Measurements from ENCODE around the gene SLC5A5.

The SLC5A5 gene

DNA sequence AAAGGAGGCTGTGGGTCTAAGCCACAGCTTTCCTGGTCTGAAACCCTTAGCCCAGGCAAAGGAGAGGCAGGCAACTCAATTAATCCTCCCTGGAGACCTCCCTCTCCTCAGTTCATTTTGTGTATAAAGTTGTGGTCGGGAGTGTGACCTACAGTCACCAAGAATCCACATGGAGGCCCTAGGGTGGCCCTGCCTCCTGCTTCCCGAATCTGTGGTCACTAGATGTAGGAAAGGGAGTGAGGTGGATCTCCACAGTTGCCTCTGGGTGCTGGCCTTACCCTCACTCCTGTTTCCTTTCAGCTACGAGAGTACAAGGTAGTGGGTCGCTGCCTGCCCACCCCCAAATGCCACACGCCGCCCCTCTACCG lies 10.8 kb upstream of the SLC5A5 start:
- H3K27me3 ChIP-seq (ENCODE audit: insufficient read depth, insufficient read length): no peaks in the 10 kb centered on the region
- peak overlapping the region; percentile 100 for H3K4me3 ChIP-seq (ENCODE audit: insufficient read length, low read depth)
- H3K9me3 ChIP-seq (ENCODE audit: insufficient read depth, low read length): no peaks in the 10 kb centered on the region
- peaks cover 51% of the 10 kb centered on the region for H3K36me3 ChIP-seq (ENCODE audit: insufficient read depth, insufficient read length, low read length)
- H3K4me1 ChIP-seq (ENCODE audit: insufficient read depth, insufficient read length): peaks cover 19% of the 10 kb centered on the region
- no peak for DNase-seq (ENCODE audit: low read depth, low spot score)
- TF ChIP-seq YY1 (IDR thresholded peaks at IDR 0.05; ENCODE audit: insufficient read depth, insufficient read length) (no peak), ZNF274 (IDR thresholded peaks at IDR 0.05; ENCODE audit: low read depth, low read length) (no peak), SUZ12 (IDR thresholded peaks at IDR 0.05; ENCODE audit: extremely low read depth, insufficient read depth, insufficient read length) (no peak)
- peak overlapping the region; percentile 100 for H3K9ac ChIP-seq (ENCODE audit: insufficient read length, low read depth)

DNA sequence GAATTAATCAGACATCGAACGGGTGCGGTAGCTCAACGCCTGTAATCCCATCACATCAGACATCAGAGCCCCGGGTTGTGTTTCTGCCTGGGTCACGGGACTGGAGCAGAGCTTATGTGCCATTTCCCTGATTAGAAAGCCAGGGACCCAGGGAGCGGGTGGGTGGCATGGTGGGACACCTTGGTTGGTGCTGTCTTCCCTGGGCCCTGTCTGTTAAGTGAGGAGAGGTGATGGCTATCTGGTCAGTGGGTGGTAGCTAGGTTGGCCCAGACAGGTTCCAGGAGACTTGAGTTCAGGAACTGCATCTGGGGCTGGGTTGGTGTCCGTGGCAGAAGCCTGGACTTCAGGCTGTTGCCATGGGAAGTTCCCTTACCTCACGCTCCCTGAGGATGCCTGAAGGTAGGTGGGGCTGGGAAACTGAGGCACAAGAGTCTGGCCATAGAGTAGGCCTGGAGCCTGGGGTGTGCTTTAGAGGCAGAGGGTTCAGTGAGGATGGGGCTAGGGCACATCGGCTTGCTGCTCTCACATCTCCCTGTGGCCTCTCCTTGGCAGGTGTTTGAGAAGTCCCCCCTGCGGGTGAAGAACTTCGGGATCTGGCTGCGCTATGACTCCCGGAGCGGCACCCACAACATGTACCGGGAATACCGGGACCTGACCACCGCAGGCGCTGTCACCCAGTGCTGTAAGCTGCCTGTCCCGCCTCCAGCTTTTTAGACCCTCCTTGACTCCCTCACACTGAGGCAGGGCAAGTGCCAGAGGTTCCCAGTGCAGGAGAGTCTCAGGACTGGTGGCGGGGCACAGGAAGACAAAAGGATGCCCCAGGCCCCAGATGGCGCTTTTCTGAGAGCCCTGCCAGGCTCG lies 10.0 kb upstream of the SLC5A5 start:
- no peak for TF ChIP-seq SUZ12 (IDR thresholded peaks at IDR 0.05; ENCODE audit: extremely low read depth, insufficient read depth, insufficient read length)
- H3K27me3 ChIP-seq (ENCODE audit: insufficient read depth, insufficient read length): no peaks in the 10 kb centered on the region
- no peaks in the 10 kb centered on the region for H3K9me3 ChIP-seq (ENCODE audit: insufficient read depth, low read length)
- H3K4me3 ChIP-seq (ENCODE audit: insufficient read length, low read depth): peak overlapping the region; percentile 100
- DNase-seq (ENCODE audit: low read depth, low spot score): no peak
- peak overlapping the region; percentile 100 for H3K9ac ChIP-seq (ENCODE audit: insufficient read length, low read depth)
- H3K36me3 ChIP-seq (ENCODE audit: insufficient read depth, insufficient read length, low read length): peaks cover 51% of the 10 kb centered on the region
- H3K4me1 ChIP-seq (ENCODE audit: insufficient read depth, insufficient read length): peaks cover 19% of the 10 kb centered on the region

DNA sequence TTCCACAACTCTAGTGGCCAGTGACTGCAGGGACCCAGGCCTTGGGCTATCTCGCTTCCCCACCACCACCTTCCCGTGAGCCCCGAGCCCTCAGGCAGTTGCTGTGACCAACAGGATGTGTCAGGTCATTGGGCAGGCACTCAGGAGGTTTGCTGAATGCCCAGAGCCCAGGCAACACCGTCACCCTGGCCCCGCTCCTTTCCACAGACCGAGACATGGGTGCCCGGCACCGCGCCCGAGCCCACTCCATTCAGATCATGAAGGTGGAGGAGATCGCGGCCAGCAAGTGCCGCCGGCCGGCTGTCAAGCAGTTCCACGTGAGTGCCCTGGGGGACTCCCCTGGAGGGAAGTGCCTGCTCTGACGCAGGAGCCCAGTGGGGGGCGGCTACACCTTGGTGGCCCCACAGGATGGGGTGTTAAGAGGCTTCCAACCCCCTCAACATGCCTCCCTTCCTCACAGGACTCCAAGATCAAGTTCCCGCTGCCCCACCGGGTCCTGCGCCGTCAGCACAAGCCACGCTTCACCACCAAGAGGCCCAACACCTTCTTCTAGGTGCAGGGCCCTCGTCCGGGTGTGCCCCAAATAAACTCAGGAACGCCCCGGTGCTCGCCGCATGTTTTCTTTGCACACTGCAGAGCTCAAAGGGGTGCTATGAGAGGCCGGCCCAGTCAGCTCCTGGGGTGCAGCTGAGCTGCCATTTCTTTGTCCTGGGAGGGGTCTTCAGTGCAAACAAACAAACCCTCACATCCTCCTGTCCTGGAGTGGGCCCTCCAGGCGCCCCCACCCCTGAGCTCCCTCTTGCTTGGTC lies 8.8 kb upstream of the SLC5A5 start:
- no peak for TF ChIP-seq YY1 (IDR thresholded peaks at IDR 0.05; ENCODE audit: insufficient read depth, insufficient read length)
- H3K36me3 ChIP-seq (ENCODE audit: insufficient read depth, insufficient read length, low read length): peaks cover 51% of the 10 kb centered on the region
- H3K4me3 ChIP-seq (ENCODE audit: insufficient read length, low read depth): no peak overlapping the region
- peak overlapping the region; percentile 62 for H3K9ac ChIP-seq (ENCODE audit: insufficient read length, low read depth)
- DNase-seq (ENCODE audit: low read depth, low spot score): no peak
- no peaks in the 10 kb centered on the region for H3K27me3 ChIP-seq (ENCODE audit: insufficient read depth, insufficient read length)
- peaks cover 19% of the 10 kb centered on the region for H3K4me1 ChIP-seq (ENCODE audit: insufficient read depth, insufficient read length)
- H3K9me3 ChIP-seq (ENCODE audit: insufficient read depth, low read length): no peaks in the 10 kb centered on the region

DNA sequence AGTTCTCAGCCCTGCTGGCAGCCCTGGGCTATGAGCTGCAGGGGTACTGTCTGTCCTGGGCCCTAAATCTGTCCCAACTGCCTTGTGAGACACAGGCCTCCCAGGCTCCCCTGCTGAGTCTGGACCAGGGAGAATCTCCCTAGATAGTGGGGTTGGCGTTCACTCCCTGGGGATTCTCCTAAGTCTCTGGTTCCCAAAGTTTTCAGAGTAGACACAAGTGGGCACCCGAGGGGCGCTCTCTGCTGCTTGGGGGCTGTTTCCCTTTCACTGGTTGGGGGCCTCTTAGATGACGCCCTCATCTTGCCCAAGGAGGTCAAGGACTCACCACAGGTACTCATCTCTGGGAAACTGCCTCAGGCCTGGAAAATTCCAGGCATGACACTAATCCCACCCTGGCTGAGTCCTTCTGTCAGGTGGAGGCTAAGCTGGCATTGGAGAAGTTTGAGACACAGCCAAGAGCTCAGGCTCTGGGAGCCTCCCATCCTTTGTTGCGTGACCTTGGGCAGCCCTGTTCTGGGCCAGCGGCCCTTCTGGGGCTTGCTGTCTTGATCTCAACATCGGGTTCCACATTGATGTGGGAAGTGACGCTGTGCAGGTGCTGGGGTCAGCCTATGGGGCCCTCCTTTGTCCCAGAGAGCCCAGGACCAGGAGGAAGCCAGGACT lies 8.1 kb upstream of the SLC5A5 start:
- no peak for TF ChIP-seq ZNF274 (IDR thresholded peaks at IDR 0.05; ENCODE audit: low read depth, low read length)
- TF ChIP-seq SUZ12 (IDR thresholded peaks at IDR 0.05; ENCODE audit: extremely low read depth, insufficient read depth, insufficient read length): no peak
- TF ChIP-seq YY1 (IDR thresholded peaks at IDR 0.05; ENCODE audit: insufficient read depth, insufficient read length): no peak
- Histone ChIP-seq H3K27me3 (ENCODE audit: insufficient read depth, insufficient read length) (no peaks in the 10 kb centered on the region), H3K9me3 (ENCODE audit: insufficient read depth, low read length) (no peaks in the 10 kb centered on the region), H3K36me3 (ENCODE audit: insufficient read depth, insufficient read length, low read length) (peaks cover 51% of the 10 kb centered on the region), H3K9ac (ENCODE audit: insufficient read length, low read depth) (peak overlapping the region; percentile 52), H3K4me3 (ENCODE audit: insufficient read length, low read depth) (no peak overlapping the region), H3K4me1 (ENCODE audit: insufficient read depth, insufficient read length) (peaks cover 23% of the 10 kb centered on the region)
- no peak for DNase-seq (ENCODE audit: low read depth, low spot score)

DNA sequence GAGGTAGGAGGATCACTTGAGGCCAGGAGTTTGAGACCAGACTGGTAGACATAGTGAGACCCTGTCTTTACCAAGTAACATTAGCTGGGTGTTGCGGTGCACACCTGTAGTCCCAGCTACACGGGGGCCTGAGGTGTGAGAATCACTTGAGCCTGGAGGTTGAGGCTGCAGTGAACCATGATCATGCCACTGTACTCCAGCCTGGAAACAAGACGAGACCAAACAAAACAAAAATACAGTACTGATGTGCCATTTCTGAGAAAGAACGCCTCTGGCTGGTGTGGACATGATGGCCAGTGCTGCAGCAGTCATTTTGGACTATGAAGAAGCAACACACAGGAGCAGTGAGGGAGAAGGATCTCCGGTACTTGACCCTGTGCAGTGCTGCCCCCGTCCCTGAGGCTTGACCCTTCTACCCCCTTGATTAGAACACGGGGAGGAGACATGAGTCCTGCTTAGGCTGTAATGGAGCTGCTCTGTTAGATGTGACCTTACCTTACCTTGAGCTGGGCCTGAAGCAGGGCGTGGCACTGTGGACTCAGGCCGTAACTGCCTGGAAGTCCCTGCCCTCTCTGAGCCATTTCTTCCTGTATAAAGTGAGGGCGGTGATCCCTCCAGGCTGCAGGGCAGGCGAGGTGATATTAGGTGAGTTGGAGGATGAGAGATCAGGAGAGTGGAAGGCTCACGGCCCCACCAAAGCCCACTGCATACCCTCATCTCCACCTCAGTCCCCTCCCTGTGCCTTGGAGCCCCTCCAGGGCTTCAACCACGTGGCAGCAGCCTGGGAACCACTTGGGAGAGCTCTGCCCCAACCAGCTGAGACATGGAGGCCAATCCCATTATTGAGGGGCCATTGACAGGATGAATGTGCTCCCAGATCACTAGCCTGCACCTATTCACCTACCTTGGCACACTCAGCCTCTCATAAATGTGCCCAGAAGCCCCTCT lies 6.1 kb upstream of the SLC5A5 start:
- Histone ChIP-seq H3K36me3 (ENCODE audit: insufficient read depth, insufficient read length, low read length) (peaks cover 44% of the 10 kb centered on the region), H3K4me3 (ENCODE audit: insufficient read length, low read depth) (no peak overlapping the region), H3K9ac (ENCODE audit: insufficient read length, low read depth) (peak overlapping the region; percentile 13), H3K9me3 (ENCODE audit: insufficient read depth, low read length) (no peaks in the 10 kb centered on the region), H3K27me3 (ENCODE audit: insufficient read depth, insufficient read length) (peaks cover 5% of the 10 kb centered on the region), H3K4me1 (ENCODE audit: insufficient read depth, insufficient read length) (peaks cover 26% of the 10 kb centered on the region)
- DNase-seq (ENCODE audit: low read depth, low spot score): no peak
- no peak for TF ChIP-seq SUZ12 (IDR thresholded peaks at IDR 0.05; ENCODE audit: extremely low read depth, insufficient read depth, insufficient read length)
- TF ChIP-seq YY1 (IDR thresholded peaks at IDR 0.05; ENCODE audit: insufficient read depth, insufficient read length): no peak
- TF ChIP-seq ZNF274 (IDR thresholded peaks at IDR 0.05; ENCODE audit: low read depth, low read length): no peak

DNA sequence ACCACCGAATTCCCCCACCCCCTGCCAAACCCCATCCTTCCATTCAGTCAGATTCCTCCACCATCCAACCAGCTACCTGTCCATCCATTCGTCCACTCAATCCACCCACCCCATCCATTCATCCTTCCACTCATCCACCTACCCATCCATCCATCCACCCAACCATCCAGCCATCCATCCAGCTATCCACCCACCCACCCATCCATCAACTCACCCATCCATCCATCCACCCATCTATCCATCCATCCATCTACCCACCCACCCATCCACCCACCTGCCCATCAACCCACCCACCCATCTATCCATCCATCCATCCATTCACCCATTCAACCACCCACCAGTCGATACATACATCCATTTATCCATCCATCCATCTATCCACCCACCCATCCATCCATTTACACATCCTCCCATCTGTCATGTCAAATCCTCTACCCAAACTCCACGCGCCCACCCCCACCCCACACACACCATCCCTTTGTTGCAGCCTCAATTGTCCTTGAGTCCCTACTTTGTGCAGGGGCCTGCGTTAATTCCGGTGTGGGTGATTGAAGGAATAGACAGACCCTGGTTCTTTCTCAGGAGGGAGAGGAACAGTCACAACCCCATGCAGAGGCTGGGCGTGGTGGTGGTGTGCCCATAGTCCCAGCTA lies 5.3 kb upstream of the SLC5A5 start:
- Histone ChIP-seq H3K4me1 (ENCODE audit: insufficient read depth, insufficient read length) (peaks cover 24% of the 10 kb centered on the region), H3K9me3 (ENCODE audit: insufficient read depth, low read length) (no peaks in the 10 kb centered on the region), H3K4me3 (ENCODE audit: insufficient read length, low read depth) (no peak overlapping the region), H3K9ac (ENCODE audit: insufficient read length, low read depth) (no peak overlapping the region), H3K27me3 (ENCODE audit: insufficient read depth, insufficient read length) (peaks cover 13% of the 10 kb centered on the region), H3K36me3 (ENCODE audit: insufficient read depth, insufficient read length, low read length) (peaks cover 36% of the 10 kb centered on the region)
- no peak for DNase-seq (ENCODE audit: low read depth, low spot score)
- TF ChIP-seq YY1 (IDR thresholded peaks at IDR 0.05; ENCODE audit: insufficient read depth, insufficient read length): no peak
- TF ChIP-seq ZNF274 (IDR thresholded peaks at IDR 0.05; ENCODE audit: low read depth, low read length): no peak
- TF ChIP-seq SUZ12 (IDR thresholded peaks at IDR 0.05; ENCODE audit: extremely low read depth, insufficient read depth, insufficient read length): no peak
